ENCODE data around the gene HOXD1.

- TF ChIP-seq, protein P1, sequence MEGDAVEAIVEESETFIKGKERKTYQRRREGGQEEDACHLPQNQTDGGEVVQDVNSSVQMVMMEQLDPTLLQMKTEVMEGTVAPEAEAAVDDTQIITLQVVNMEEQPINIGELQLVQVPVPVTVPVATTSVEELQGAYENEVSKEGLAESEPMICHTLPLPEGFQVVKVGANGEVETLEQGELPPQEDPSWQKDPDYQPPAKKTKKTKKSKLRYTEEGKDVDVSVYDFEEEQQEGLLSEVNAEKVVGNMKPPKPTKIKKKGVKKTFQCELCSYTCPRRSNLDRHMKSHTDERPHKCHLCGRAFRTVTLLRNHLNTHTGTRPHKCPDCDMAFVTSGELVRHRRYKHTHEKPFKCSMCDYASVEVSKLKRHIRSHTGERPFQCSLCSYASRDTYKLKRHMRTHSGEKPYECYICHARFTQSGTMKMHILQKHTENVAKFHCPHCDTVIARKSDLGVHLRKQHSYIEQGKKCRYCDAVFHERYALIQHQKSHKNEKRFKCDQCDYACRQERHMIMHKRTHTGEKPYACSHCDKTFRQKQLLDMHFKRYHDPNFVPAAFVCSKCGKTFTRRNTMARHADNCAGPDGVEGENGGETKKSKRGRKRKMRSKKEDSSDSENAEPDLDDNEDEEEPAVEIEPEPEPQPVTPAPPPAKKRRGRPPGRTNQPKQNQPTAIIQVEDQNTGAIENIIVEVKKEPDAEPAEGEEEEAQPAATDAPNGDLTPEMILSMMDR (IDR thresholded peaks at IDR 0.05): no peak
- TF ChIP-seq, protein P2, sequence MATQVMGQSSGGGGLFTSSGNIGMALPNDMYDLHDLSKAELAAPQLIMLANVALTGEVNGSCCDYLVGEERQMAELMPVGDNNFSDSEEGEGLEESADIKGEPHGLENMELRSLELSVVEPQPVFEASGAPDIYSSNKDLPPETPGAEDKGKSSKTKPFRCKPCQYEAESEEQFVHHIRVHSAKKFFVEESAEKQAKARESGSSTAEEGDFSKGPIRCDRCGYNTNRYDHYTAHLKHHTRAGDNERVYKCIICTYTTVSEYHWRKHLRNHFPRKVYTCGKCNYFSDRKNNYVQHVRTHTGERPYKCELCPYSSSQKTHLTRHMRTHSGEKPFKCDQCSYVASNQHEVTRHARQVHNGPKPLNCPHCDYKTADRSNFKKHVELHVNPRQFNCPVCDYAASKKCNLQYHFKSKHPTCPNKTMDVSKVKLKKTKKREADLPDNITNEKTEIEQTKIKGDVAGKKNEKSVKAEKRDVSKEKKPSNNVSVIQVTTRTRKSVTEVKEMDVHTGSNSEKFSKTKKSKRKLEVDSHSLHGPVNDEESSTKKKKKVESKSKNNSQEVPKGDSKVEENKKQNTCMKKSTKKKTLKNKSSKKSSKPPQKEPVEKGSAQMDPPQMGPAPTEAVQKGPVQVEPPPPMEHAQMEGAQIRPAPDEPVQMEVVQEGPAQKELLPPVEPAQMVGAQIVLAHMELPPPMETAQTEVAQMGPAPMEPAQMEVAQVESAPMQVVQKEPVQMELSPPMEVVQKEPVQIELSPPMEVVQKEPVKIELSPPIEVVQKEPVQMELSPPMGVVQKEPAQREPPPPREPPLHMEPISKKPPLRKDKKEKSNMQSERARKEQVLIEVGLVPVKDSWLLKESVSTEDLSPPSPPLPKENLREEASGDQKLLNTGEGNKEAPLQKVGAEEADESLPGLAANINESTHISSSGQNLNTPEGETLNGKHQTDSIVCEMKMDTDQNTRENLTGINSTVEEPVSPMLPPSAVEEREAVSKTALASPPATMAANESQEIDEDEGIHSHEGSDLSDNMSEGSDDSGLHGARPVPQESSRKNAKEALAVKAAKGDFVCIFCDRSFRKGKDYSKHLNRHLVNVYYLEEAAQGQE (IDR thresholded peaks at IDR 0.05; ENCODE audit: insufficient read depth in 1 of 2, low read depth in 2 of 2, low read length in 1 of 2): no peak
- TF ChIP-seq POLR2AphosphoS5 (IDR thresholded peaks at IDR 0.05; ENCODE audit: low read depth, low read length): no peak
- no peak for TF ChIP-seq SIN3A (IDR thresholded peaks at IDR 0.05; ENCODE audit: borderline replicate concordance, insufficient read depth, low read depth, low read length)
Observed at GRCh38 chr2:176239031-176239430, 50.6 kb downstream of the HOXD1 start.
